IMR-90 (cell line): ENCODE results near the gene KIAA0408. TPM values are rescaled to one million over a fixed set of nuclear protein-coding genes. Genes with fewer than 3 reads are reported as not detected.

Experiments used
- ATAC-seq: fragments of 200-7000 bp; cut with Tn5 transposase; 2 replicates; pipeline ENCODE4 v1.9.1; 2020; ENCODE audit warnings: low read depth, mild to moderate bottlenecking, moderate library complexity
- BruUV-seq: library from RNA; stranded (reverse); fragments of 400-500 nt; replicated peaks from 2 replicates; lab custom pipeline; 2021; lab: Mats Ljungman, UMichigan
- CTCF ChIA-PET: fragments of 300-600 bp; formaldehyde crosslinking; extraction: SDS; loops from one replicate; lab custom pipeline; 2021; ENCODE audit warnings: antibody characterized with exemption; lab: Yijun Ruan, JAX
- POLR2A ChIA-PET: fragments of 300-600 bp; sonication (Branson Sonifier 250); formaldehyde crosslinking; loops from one replicate; lab custom pipeline; 2022; ENCODE audit warnings: antibody characterized with exemption; ENCODE audit not compliant: unreplicated experiment; lab: Charles Lee
- DNase-seq: peaks from one replicate; pipeline ENCODE4 v3.0.0; 2013
- H2AFZ ChIP-seq: replicated peaks from 2 replicates; pipeline ENCODE3; 2013; ENCODE audit warnings: low read length, mild to moderate bottlenecking; ENCODE audit not compliant: poor library complexity
- H2AK5ac ChIP-seq: 2 replicates; pipeline ENCODE4 v1.6.1; 2013; ENCODE audit warnings: low read depth, low read length, inconsistent platforms
- H2AK9ac ChIP-seq: replicated peaks from 2 replicates; pipeline ENCODE3; 2013; ENCODE audit warnings: mild to moderate bottlenecking, low read depth, low read length, moderate library complexity; ENCODE audit not compliant: poor library complexity
- H2BK120ac ChIP-seq: 2 replicates; pipeline ENCODE4 v1.6.1; 2013; ENCODE audit warnings: low read depth, low read length, inconsistent platforms
- H2BK15ac ChIP-seq: 3 replicates; pipeline ENCODE4 v1.6.1; 2013; ENCODE audit warnings: low read depth, low read length, inconsistent platforms
- H2BK20ac ChIP-seq: 2 replicates; pipeline ENCODE4 v1.6.1; 2013; ENCODE audit warnings: low read depth, mild to moderate bottlenecking, inconsistent platforms, low read length, moderate library complexity
- H2BK5ac ChIP-seq: 2 replicates; pipeline ENCODE4 v1.6.1; 2013; ENCODE audit warnings: mild to moderate bottlenecking, low read depth, low read length, inconsistent platforms; ENCODE audit not compliant: poor library complexity, severe bottlenecking
- H3K14ac ChIP-seq: replicated peaks from 2 replicates; pipeline ENCODE4 v1.6.1; 2013; ENCODE audit warnings: low read depth, low read length, inconsistent platforms
- H3K18ac ChIP-seq: 2 replicates; pipeline ENCODE4 v1.6.1; 2013; ENCODE audit warnings: low read depth, low read length, control low read depth
- H3K23ac ChIP-seq: 2 replicates; pipeline ENCODE4 v1.6.1; 2013; ENCODE audit warnings: low read depth, low read length, inconsistent platforms
- H3K27ac ChIP-seq: 2 replicates; pipeline ENCODE4 v1.5.1; 2013; ENCODE audit warnings: mild to moderate bottlenecking, control low read depth, low read length; ENCODE audit not compliant: insufficient read depth
- H3K27me3 ChIP-seq: 2 replicates; pipeline ENCODE4 v1.6.1; 2013; ENCODE audit warnings: low read length; ENCODE audit not compliant: control insufficient read depth, insufficient read depth
- H3K36me3 ChIP-seq: 2 replicates; pipeline ENCODE4 v1.6.1; 2013; ENCODE audit warnings: low read length, mixed read lengths; ENCODE audit not compliant: control insufficient read depth, insufficient read depth
- H3K4ac ChIP-seq: 2 replicates; pipeline ENCODE4 v1.6.1; 2013; ENCODE audit warnings: low read depth, low read length, inconsistent platforms
- H3K4me1 ChIP-seq: 2 replicates; pipeline ENCODE4 v1.6.1; 2013; ENCODE audit warnings: low read length, mixed read lengths; ENCODE audit not compliant: control insufficient read depth, insufficient read depth
- H3K4me2 ChIP-seq: 2 replicates; pipeline ENCODE4 v1.6.1; 2013; ENCODE audit warnings: low read depth, mild to moderate bottlenecking, control low read depth, low read length, moderate library complexity
- H3K4me3 ChIP-seq: 2 replicates; pipeline ENCODE4 v1.5.1; 2013; ENCODE audit warnings: low read depth, mild to moderate bottlenecking, control low read depth, low read length, moderate library complexity; ENCODE audit not compliant: insufficient read depth
- H3K56ac ChIP-seq: 2 replicates; pipeline ENCODE4 v1.6.1; 2013; ENCODE audit warnings: low read length, inconsistent platforms; ENCODE audit not compliant: insufficient read depth; ENCODE audit errors: extremely low read depth
- H3K79me1 ChIP-seq, 2 experiments: 2 replicates each; pipeline ENCODE4 v1.6.1; 2013; ENCODE audit warnings: low read length in 2 of 2, inconsistent platforms in 1 of 2, low read depth in 1 of 2
- H3K9ac ChIP-seq: 2 replicates; pipeline ENCODE4 v1.6.1; 2013; ENCODE audit warnings: low read depth, low read length, control low read depth
- H3K9me1 ChIP-seq: 2 replicates; pipeline ENCODE4 v1.6.1; 2013; ENCODE audit warnings: low read length, inconsistent platforms; ENCODE audit not compliant: insufficient read depth
- H3K9me3 ChIP-seq: 2 replicates; pipeline ENCODE4 v1.6.1; 2013; ENCODE audit warnings: low read length; ENCODE audit not compliant: control insufficient read depth, insufficient read depth
- H4K20me1 ChIP-seq: 2 replicates; pipeline ENCODE4 v1.6.1; 2013; ENCODE audit warnings: low read length, inconsistent platforms; ENCODE audit not compliant: insufficient read depth
- H4K5ac ChIP-seq: 2 replicates; pipeline ENCODE4 v1.6.1; 2013; ENCODE audit warnings: mild to moderate bottlenecking, low read depth, low read length, control low read depth
- H4K8ac ChIP-seq, 2 experiments: 2 replicates each; pipeline ENCODE4 v1.6.1; 2013; ENCODE audit warnings: low read depth in 2 of 2, low read length in 2 of 2, control low read depth in 1 of 2, inconsistent platforms in 1 of 2
- H4K91ac ChIP-seq: 2 replicates; pipeline ENCODE4 v1.6.1; 2013; ENCODE audit warnings: low read depth, low read length, inconsistent platforms; ENCODE audit not compliant: insufficient read depth
- BHLHE40 ChIP-seq: fragments of 150-350 bp; IDR thresholded peaks from 2 replicates; pipeline ENCODE4 v1.6.1; 2016; ENCODE audit warnings: mild to moderate bottlenecking, low read depth, low read length
- CEBPB ChIP-seq: IDR thresholded peaks from 2 replicates; pipeline ENCODE4 v1.6.1; 2012; ENCODE audit warnings: low read depth, low read length, improper control_type of control experiment
- CHD1 ChIP-seq: IDR thresholded peaks from 2 replicates; pipeline ENCODE4 v1.6.1; 2012; ENCODE audit warnings: low read depth, low read length, improper control_type of control experiment
- ELK1 ChIP-seq: fragments of 150-350 bp; IDR thresholded peaks from 2 replicates; pipeline ENCODE4 v1.6.1; 2016; ENCODE audit warnings: low read depth, mild to moderate bottlenecking, low read length, moderate library complexity, borderline replicate concordance
- FOS ChIP-seq: fragments of 150-350 bp; IDR thresholded peaks from 2 replicates; pipeline ENCODE4 v1.6.1; 2016; ENCODE audit warnings: low read depth, low read length
- MAFK ChIP-seq: IDR thresholded peaks from 2 replicates; pipeline ENCODE4 v1.6.1; 2012; ENCODE audit warnings: low read depth, low read length, improper control_type of control experiment
- MAZ ChIP-seq: IDR thresholded peaks from 2 replicates; pipeline ENCODE4 v1.6.1; 2012; ENCODE audit warnings: low read depth, mild to moderate bottlenecking, low read length, improper control_type of control experiment, moderate library complexity, borderline replicate concordance
- MXI1 ChIP-seq: IDR thresholded peaks from 2 replicates; pipeline ENCODE4 v1.6.1; 2012; ENCODE audit warnings: low read depth, mild to moderate bottlenecking, low read length, moderate library complexity, borderline replicate concordance
- NFE2L2 ChIP-seq: fragments of 150-350 bp; IDR thresholded peaks from 2 replicates; pipeline ENCODE4 v1.6.1; 2016; ENCODE audit warnings: low read depth, mild to moderate bottlenecking, low read length
- POLR2A ChIP-seq: IDR thresholded peaks from 2 replicates; pipeline ENCODE4 v1.6.1; 2012; ENCODE audit warnings: mild to moderate bottlenecking, low read depth, low read length
- RCOR1 ChIP-seq: IDR thresholded peaks from 2 replicates; pipeline ENCODE4 v1.6.1; 2012; ENCODE audit warnings: mild to moderate bottlenecking, low read length, improper control_type of control experiment; ENCODE audit not compliant: insufficient replicate concordance
- RFX5 ChIP-seq: IDR thresholded peaks from 2 replicates; pipeline ENCODE4 v1.8.0; 2012; ENCODE audit warnings: low read depth, mild to moderate bottlenecking, low read length, moderate library complexity
- SMC3 ChIP-seq: fragments of 150-350 bp; IDR thresholded peaks from 2 replicates; pipeline ENCODE4 v1.6.1; 2016; ENCODE audit warnings: low read depth, mild to moderate bottlenecking, antibody characterized with exemption, low read length, moderate library complexity
- WGBS, 2 experiments: methylation state at CpG; one replicate each; pipeline versions ENCODE4 v1.1.5 to v1.1.7; 2013; ENCODE audit warnings: missing lambda C conversion rate in 2 of 2; ENCODE audit not compliant: insufficient read length in 1 of 2; ENCODE audit errors: extremely low coverage in 2 of 2; 5-methylcytosine and 5-hydroxymethylcytosine counted together
- dilution Hi-C: fragments of 300-500 bp; cut with HindIII; formaldehyde crosslinking; loops from one replicate; pipeline ENCODE4 v1.14.3; 2018; ENCODE audit warnings: low sequenced_read_pairs; ENCODE audit not compliant: unreplicated experiment
- in situ Hi-C: fragments of 300-500 bp; cut with MboI; formaldehyde crosslinking; loops from 3 replicates; pipeline ENCODE4 v1.14.3; 2019; ENCODE audit warnings: low sequenced_read_pairs, inconsistent platforms, mixed read lengths
- intact Hi-C: fragments of 100-400 bp; cut with micrococcal nuclease; formaldehyde crosslinking; loops from 2 replicates; pipeline ENCODE4 v1.10.0; 2022
- polyA plus RNA-seq, 3 experiments: library from polyadenylated mRNA; depleted of rRNA; stranded (reverse); fragments of >200 nt; gene quantifications; 2 replicates each; pipeline ENCODE4 v1.2.3, GENCODE V29; 2012; ENCODE audit warnings: low replicate concordance in 1 of 3
- total RNA-seq: library from RNA; depleted of rRNA; stranded (reverse); fragments of >200 nt; gene quantifications from 2 replicates; pipeline ENCODE4 v1.2.3, GENCODE V29; 2012
- TF ChIP-seq, protein P1 (sequence below): fragments of 150-350 bp; IDR thresholded peaks from 2 replicates; pipeline ENCODE4 v1.6.1; 2017; ENCODE audit warnings: mild to moderate bottlenecking, antibody characterized with exemption, low read length, low read depth
- TF ChIP-seq, protein P2 (sequence below): conservative IDR thresholded peaks from 2 replicates; pipeline ENCODE4 v1.5.1; 2012; ENCODE audit warnings: mild to moderate bottlenecking, low read depth, low read length, improper control_type of control experiment

The KIAA0408 gene
- total and polyA plus RNA-seq, 2 of the 4 experiments (the other 2 are of a cell fraction): 0.90 to 2.9 TPM

DNA sequence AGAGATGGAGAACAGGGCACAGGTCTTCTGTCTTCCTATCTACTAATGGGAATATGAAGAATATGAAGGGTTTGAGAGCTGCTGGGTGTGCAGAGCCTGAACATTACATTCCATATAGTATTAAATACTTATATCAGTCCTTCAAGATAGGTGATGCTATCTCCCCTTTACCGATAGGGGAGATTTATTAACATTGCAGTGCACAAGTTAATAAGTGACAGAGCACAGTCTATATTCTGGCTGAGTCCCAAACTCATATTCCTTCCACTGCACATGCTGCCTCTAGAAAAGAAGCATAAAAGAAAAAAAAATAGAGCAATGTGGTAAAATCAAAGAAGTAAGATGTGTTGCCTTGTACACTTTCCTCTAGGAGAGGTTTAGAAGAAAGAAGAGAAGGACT lies 18.5 kb upstream of the KIAA0408 start:
- Histone ChIP-seq H2BK15ac (no peak overlapping the region), H3K36me3 (no peaks in the 10 kb centered on the region), H2BK20ac (no peak overlapping the region), H3K18ac (no peak overlapping the region), H2AFZ (no peak overlapping the region), H3K79me1 (no peaks in the 10 kb centered on the region), H3K4me2 (no peak overlapping the region), H3K9ac (no peak overlapping the region), H2AK5ac (no peak overlapping the region), H4K91ac (no peak overlapping the region), H3K4ac (no peak overlapping the region), H3K56ac (no peak overlapping the region), H3K27me3 (no peaks in the 10 kb centered on the region), H2AK9ac (no peak overlapping the region), H3K27ac (no peak overlapping the region), H3K4me1 (no peaks in the 10 kb centered on the region), H3K14ac (no peak overlapping the region), H3K9me3 (no peaks in the 10 kb centered on the region), H3K4me3 (no peak overlapping the region), H2BK120ac (no peak overlapping the region), H3K9me1 (no peaks in the 10 kb centered on the region; the same call in 1 of the 2 replicates), H3K23ac (no peak overlapping the region), H4K8ac (no peak overlapping the region), H4K5ac (no peak overlapping the region), H2BK5ac (no peak overlapping the region), H4K20me1 (no peaks in the 10 kb centered on the region)
- intact Hi-C loops (no loop called here), dilution Hi-C loops (no loop called here), in situ Hi-C loops (no loop called here)
- ChIA-PET CTCF (no interaction called here), POLR2A (no interaction called here)
- no CpG with 5 or more reads among the region's 1 CpG for WGBS, 2 experiments
- DNase-seq (no peak), ATAC-seq (no peak)
- no peak for TF ChIP-seq MXI1
- TF ChIP-seq FOS: no peak
- no peak for TF ChIP-seq SMC3
- no peak for TF ChIP-seq CEBPB
- no peak for TF ChIP-seq CHD1
- TF ChIP-seq BHLHE40: no peak
- TF ChIP-seq, protein P1, sequence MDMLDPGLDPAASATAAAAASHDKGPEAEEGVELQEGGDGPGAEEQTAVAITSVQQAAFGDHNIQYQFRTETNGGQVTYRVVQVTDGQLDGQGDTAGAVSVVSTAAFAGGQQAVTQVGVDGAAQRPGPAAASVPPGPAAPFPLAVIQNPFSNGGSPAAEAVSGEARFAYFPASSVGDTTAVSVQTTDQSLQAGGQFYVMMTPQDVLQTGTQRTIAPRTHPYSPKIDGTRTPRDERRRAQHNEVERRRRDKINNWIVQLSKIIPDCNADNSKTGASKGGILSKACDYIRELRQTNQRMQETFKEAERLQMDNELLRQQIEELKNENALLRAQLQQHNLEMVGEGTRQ: no peak
- TF ChIP-seq MAZ: no peak
- TF ChIP-seq ELK1: no peak
- TF ChIP-seq MAFK: no peak
- no peak for TF ChIP-seq POLR2A
- TF ChIP-seq, protein P2, sequence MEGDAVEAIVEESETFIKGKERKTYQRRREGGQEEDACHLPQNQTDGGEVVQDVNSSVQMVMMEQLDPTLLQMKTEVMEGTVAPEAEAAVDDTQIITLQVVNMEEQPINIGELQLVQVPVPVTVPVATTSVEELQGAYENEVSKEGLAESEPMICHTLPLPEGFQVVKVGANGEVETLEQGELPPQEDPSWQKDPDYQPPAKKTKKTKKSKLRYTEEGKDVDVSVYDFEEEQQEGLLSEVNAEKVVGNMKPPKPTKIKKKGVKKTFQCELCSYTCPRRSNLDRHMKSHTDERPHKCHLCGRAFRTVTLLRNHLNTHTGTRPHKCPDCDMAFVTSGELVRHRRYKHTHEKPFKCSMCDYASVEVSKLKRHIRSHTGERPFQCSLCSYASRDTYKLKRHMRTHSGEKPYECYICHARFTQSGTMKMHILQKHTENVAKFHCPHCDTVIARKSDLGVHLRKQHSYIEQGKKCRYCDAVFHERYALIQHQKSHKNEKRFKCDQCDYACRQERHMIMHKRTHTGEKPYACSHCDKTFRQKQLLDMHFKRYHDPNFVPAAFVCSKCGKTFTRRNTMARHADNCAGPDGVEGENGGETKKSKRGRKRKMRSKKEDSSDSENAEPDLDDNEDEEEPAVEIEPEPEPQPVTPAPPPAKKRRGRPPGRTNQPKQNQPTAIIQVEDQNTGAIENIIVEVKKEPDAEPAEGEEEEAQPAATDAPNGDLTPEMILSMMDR: no peak
- TF ChIP-seq RFX5: no peak
- no peak for TF ChIP-seq RCOR1
- TF ChIP-seq NFE2L2: no peak
- BruUV-seq: no TSS peak
